Cardiac septum (tissue), 1 donor: ENCODE results near the gene SNURF. TPM values are rescaled to one million over a fixed set of nuclear protein-coding genes. Genes with fewer than 3 reads are reported as not detected.
"Not testable (repeated sequence)": the region's sequence is repeated elsewhere in the genome, so short reads cannot be mapped to it uniquely, and the experiment has no call there.

Experiments used
- DNase-seq: peaks from one replicate; pipeline ENCODE4 v3.0.0-alpha.2; 2020; ENCODE audit warnings: low spot score
- intact Hi-C: fragments of 100-400 bp; cut with DNase I; formaldehyde crosslinking; loops from one replicate; pipeline ENCODE4 v1.14.0; 2022
- total RNA-seq: library from RNA; stranded (reverse); fragmentation: NEBNext Ultra II Directional; extraction: Animal tissue kit (Norgen Biotek cat#: 25700); gene quantifications from one replicate; pipeline ENCODE4 v1.2.1, GENCODE V29; 2021
- donor health status: DM: no; HTN: no; CAD: no.

The SNURF gene
- total RNA-seq, 1 donor from 2014 or later = 62.1 TPM

DNA sequence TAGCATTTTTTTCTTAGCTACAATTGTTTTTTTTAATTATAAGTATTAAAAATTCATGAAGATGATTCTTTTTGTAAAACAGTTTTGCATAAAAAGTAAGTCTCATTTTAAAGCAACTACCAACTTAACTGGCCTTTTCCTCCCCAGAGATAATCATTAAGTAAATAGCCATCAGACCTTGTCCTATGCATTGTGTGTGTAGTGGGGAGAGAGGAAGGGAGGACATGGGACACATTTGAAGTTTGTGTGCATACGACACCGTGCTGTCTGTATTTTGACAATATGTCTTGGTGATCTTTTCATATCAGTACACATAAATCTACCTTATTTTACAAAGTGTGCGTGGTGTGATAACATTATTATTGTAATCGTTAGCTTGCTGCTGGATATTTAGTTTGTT, 8.1 kb downstream of the SNURF start:
- no peak for DNase-seq
- intact Hi-C loops = no loop called here

DNA sequence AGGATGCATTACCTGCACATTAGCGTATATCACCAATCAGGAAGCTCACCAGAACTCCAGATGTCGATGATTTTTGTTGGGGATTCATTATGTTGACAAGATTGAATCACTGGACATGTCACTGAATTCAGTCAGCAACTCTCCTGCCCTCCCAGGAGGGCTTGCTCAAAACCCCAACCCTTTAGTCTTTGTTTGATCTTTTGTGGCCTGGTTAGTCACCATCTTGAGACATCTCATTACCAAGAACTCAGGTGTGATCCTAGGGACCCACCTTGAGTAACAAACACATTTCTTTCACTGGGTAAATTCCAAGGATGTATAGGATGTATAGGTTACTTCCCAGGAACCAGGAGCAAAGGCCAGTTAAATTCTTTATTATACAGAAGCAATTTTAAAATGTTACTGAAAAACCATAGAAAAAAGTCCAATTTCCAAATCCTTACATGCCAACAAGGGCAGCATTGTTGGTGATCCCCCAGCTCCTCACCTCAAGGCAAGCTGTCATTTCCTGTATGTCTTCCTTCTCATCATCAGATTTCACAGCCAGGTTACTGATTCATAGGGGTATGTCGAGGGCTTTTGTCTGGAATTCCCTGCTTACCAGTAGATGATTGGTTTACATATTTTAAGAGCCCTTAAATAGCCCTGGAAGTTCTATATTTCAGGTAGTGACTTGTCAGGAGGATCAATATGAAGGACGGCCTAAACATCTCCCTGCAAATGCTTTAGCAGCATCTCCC, 11.7 kb downstream of the SNURF start:
- DNase-seq = no peak
- intact Hi-C loops = no loop called here

DNA sequence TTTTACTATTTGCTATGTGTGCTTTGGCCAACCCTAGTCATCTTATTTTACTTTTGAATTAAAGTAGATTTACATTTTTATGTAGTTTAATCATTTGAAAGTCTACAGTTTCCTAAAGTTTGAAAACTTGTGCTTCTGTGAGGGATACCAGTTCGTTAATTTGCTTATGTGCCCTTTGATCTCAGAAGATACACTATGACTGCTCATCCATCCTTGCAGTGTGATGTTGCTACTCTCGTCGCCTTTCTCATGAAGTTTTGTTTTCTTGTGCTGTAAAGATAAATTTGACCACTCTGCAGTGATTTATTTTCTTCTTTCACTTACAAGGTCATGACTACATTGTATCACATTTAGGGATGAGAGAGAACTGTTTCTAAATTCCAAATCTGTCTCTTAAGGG, 16.3 kb downstream of the SNURF start:
- intact Hi-C loops = no loop called here
- DNase-seq = no peak

DNA sequence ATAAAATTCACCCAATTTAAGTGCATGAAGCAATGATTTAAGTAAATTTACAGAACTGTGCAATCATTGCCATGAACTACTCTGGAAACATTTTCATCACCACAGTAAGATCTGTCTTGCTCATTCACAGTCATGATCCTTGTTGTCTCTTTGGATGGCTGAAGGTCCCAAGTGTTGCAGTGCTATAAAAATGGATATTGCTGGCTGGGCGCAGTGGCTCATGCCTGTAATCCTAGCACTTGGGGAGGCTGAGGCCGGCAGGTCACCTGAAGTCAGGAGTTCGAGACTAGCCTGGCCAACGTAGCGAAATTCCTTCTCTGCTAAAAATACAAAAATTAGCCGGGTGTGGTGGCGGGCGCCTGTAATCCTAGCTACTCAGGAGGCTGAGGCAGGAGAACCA, 17.0 kb downstream of the SNURF start:
- intact Hi-C loops = no loop called here
- DNase-seq = no peak

DNA sequence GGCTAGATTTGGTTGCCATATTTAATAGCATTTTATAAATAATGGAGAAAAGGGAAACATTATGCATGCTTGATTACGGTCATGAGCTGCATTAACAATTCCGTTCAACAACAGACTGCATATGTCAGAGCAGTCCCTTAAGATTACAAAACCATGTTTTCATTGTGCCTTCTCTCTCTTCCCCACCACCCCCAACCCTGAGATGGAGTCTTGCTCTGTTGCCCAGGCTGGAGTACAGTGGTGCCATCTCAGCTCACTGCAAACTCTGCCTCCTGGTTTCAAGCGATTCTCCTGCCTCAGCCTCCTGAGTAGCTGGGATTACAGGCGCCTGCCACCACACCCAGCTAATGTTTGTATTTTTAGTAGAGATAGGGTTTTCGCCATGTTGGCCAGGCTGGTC, 17.9 kb downstream of the SNURF start:
- DNase-seq, intact Hi-C loops: not testable (repeated sequence)

DNA sequence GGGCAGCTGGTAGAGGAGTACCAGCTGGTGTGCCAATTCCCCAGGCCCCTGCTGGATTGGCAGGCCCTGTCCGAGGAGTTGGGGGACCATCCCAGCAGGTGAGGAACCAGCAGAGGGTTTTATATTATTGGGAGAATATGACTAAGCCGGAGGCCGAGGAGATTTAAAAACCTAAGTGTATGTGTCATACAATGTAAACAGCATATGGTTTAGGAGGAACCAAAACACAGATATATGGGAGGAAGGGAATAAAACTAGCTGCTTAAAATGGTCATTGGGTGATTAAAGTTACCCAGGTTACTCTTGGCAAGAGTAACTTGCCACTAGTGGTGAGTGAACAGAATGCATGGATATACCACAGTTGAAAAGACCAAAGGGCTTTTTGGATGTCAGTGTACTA, 22.1 kb downstream of the SNURF start:
- intact Hi-C loops = no loop called here
- DNase-seq = no peak

DNA sequence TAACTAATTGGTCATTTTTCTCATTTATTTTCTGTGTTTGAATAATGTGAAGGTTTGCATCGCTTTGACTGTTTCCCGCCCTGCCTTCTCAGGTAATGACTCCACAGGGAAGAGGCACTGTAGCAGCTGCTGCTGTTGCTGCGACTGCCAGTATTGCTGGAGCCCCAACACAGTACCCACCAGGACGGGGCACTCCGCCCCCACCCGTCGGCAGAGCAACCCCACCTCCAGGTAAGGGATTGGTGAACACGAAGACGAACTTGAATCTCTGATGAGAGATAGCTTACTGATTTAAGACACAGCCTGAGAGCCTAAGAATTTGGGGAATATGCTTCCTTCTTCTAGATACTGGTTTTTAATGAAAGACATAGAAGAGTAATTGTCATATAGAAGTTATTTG, 22.9 kb downstream of the SNURF start:
- no peak for DNase-seq
- intact Hi-C loops = no loop called here

DNA sequence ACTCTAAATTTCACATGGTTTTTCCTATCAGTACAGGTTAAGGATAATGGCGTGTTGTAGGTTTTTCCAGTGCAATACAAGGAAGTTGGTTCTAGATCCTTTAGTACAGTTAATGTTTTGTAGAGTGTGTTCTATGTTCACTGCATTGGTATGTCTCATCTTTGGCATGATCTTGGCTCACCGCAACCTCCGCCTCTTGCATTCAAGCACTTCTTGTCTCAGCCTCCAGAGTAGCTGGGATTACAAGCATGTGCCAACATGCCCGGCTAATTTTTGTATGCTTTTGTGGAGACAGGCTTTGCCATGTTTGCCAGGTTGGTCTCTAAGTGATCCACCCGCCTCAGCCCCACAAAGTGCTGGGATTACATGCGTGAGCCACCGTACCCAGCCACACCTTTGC, 30.4 kb downstream of the SNURF start:
- DNase-seq = no peak
- intact Hi-C loops = no loop called here

DNA sequence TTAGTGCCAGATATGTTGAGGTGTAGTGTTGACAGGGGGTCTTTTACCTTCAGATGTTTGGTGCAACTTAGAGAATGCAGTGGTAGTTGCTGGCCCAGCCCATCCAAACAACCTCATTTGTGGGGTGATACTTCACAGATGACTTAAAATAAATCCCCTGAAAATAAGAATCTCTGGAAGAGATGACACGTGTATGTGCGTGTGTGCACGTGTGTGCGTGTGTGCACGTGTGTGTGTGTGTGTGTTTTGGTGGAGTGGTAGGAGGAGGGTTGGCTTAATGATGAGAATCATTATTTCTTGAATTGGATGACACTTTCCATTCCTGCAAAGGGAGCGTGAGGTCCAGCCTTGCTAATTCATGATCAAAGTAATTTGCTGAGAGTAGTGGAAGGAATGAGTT, 31.9 kb downstream of the SNURF start:
- no peak for DNase-seq
- intact Hi-C loops = no loop called here

Other genes with a start within 250 kb of the SNURF start
- gene SNRPN, start within 50 bp of the SNURF start, total RNA-seq = 359 TPM